ENCODE data around the gene GSTT2B.
"Not testable (repeated sequence)": the region's sequence is repeated elsewhere in the genome, so short reads cannot be mapped to it uniquely, and the experiment has no call there.

Gene GSTT2B

GRCh38 chr22:23953485-23953884 lies 7.5 kb downstream of the GSTT2B start:
- not testable (repeated sequence) for H3K4me1 ChIP-seq (ENCODE audit: control insufficient read depth, insufficient read depth, low read length); H3K27me3 ChIP-seq (ENCODE audit: control insufficient read depth, insufficient read depth, low read length); H3K9ac ChIP-seq (ENCODE audit: low read length); H3K4me3 ChIP-seq (ENCODE audit: low read length); H3K27ac ChIP-seq (ENCODE audit: low read depth, low read length); H3K36me3 ChIP-seq (ENCODE audit: control insufficient read depth, insufficient read depth, low read length)

GRCh38 chr22:23952794-23953405 lies 8.1 kb downstream of the GSTT2B start:
- H3K4me1 ChIP-seq (ENCODE audit: control insufficient read depth, insufficient read depth, low read length); H3K9ac ChIP-seq (ENCODE audit: low read length); H3K4me3 ChIP-seq (ENCODE audit: low read length); H3K36me3 ChIP-seq (ENCODE audit: control insufficient read depth, insufficient read depth, low read length); H3K27ac ChIP-seq (ENCODE audit: low read depth, low read length); H3K27me3 ChIP-seq (ENCODE audit: control insufficient read depth, insufficient read depth, low read length): not testable (repeated sequence)

GRCh38 chr22:23951383-23951782 lies 9.6 kb downstream of the GSTT2B start:
- not testable (repeated sequence) for H3K4me3 ChIP-seq (ENCODE audit: low read length); H3K27ac ChIP-seq (ENCODE audit: low read depth, low read length); H3K36me3 ChIP-seq (ENCODE audit: control insufficient read depth, insufficient read depth, low read length); H3K9ac ChIP-seq (ENCODE audit: low read length); H3K4me1 ChIP-seq (ENCODE audit: control insufficient read depth, insufficient read depth, low read length); H3K27me3 ChIP-seq (ENCODE audit: control insufficient read depth, insufficient read depth, low read length)

- H3K27ac ChIP-seq (ENCODE audit: low read depth, low read length); H3K4me1 ChIP-seq (ENCODE audit: control insufficient read depth, insufficient read depth, low read length); H3K4me3 ChIP-seq (ENCODE audit: low read length); H3K27me3 ChIP-seq (ENCODE audit: control insufficient read depth, insufficient read depth, low read length); H3K36me3 ChIP-seq (ENCODE audit: control insufficient read depth, insufficient read depth, low read length); H3K9ac ChIP-seq (ENCODE audit: low read length): not testable (repeated sequence)
Observed at GRCh38 chr22:23949764-23950163, 11.2 kb downstream of the GSTT2B start.

GRCh38 chr22:23947391-23947790 lies 13.6 kb downstream of the GSTT2B start:
- not testable (repeated sequence) for H3K4me1 ChIP-seq (ENCODE audit: control insufficient read depth, insufficient read depth, low read length); H3K9ac ChIP-seq (ENCODE audit: low read length); H3K4me3 ChIP-seq (ENCODE audit: low read length); H3K27ac ChIP-seq (ENCODE audit: low read depth, low read length); H3K27me3 ChIP-seq (ENCODE audit: control insufficient read depth, insufficient read depth, low read length); H3K36me3 ChIP-seq (ENCODE audit: control insufficient read depth, insufficient read depth, low read length)

GRCh38 chr22:23940166-23940565 lies 20.8 kb downstream of the GSTT2B start:
- H3K36me3 ChIP-seq (ENCODE audit: control insufficient read depth, insufficient read depth, low read length); H3K4me3 ChIP-seq (ENCODE audit: low read length); H3K27ac ChIP-seq (ENCODE audit: low read depth, low read length); H3K27me3 ChIP-seq (ENCODE audit: control insufficient read depth, insufficient read depth, low read length); H3K4me1 ChIP-seq (ENCODE audit: control insufficient read depth, insufficient read depth, low read length); H3K9ac ChIP-seq (ENCODE audit: low read length): not testable (repeated sequence)

GRCh38 chr22:23939017-23939357 lies 22.0 kb downstream of the GSTT2B start:
- no peak overlapping the region for H3K9ac ChIP-seq (ENCODE audit: low read length)
- no peaks in the 10 kb centered on the region for H3K4me1 ChIP-seq (ENCODE audit: control insufficient read depth, insufficient read depth, low read length)
- no peaks in the 10 kb centered on the region for H3K27me3 ChIP-seq (ENCODE audit: control insufficient read depth, insufficient read depth, low read length)
- H3K27ac ChIP-seq (ENCODE audit: low read depth, low read length): no peak overlapping the region
- no peaks in the 10 kb centered on the region for H3K36me3 ChIP-seq (ENCODE audit: control insufficient read depth, insufficient read depth, low read length)
- no peak overlapping the region for H3K4me3 ChIP-seq (ENCODE audit: low read length)

- no peaks in the 10 kb centered on the region for H3K36me3 ChIP-seq (ENCODE audit: control insufficient read depth, insufficient read depth, low read length)
- no peak overlapping the region for H3K27ac ChIP-seq (ENCODE audit: low read depth, low read length)
- no peaks in the 10 kb centered on the region for H3K4me1 ChIP-seq (ENCODE audit: control insufficient read depth, insufficient read depth, low read length)
- H3K9ac ChIP-seq (ENCODE audit: low read length): no peak overlapping the region
- H3K27me3 ChIP-seq (ENCODE audit: control insufficient read depth, insufficient read depth, low read length): no peaks in the 10 kb centered on the region
- no peak overlapping the region for H3K4me3 ChIP-seq (ENCODE audit: low read length)
Observed at GRCh38 chr22:23938328-23939016, 22.5 kb downstream of the GSTT2B start.

GRCh38 chr22:23926561-23926960 lies 34.4 kb downstream of the GSTT2B start:
- peaks cover 25% of the 10 kb centered on the region for H3K36me3 ChIP-seq (ENCODE audit: control insufficient read depth, insufficient read depth, low read length)
- no peaks in the 10 kb centered on the region for H3K27me3 ChIP-seq (ENCODE audit: control insufficient read depth, insufficient read depth, low read length)
- H3K4me1 ChIP-seq (ENCODE audit: control insufficient read depth, insufficient read depth, low read length): no peaks in the 10 kb centered on the region
- no peak overlapping the region for H3K4me3 ChIP-seq (ENCODE audit: low read length)
- H3K9ac ChIP-seq (ENCODE audit: low read length): no peak overlapping the region
- no peak overlapping the region for H3K27ac ChIP-seq (ENCODE audit: low read depth, low read length)

GRCh38 chr22:23925020-23925606 lies 35.9 kb downstream of the GSTT2B start:
- peaks cover 23% of the 10 kb centered on the region for H3K36me3 ChIP-seq (ENCODE audit: control insufficient read depth, insufficient read depth, low read length)
- no peaks in the 10 kb centered on the region for H3K27me3 ChIP-seq (ENCODE audit: control insufficient read depth, insufficient read depth, low read length)
- no peak overlapping the region for H3K4me3 ChIP-seq (ENCODE audit: low read length)
- H3K9ac ChIP-seq (ENCODE audit: low read length): no peak overlapping the region
- no peaks in the 10 kb centered on the region for H3K4me1 ChIP-seq (ENCODE audit: control insufficient read depth, insufficient read depth, low read length)
- no peak overlapping the region for H3K27ac ChIP-seq (ENCODE audit: low read depth, low read length)

- Histone ChIP-seq H3K4me3 (ENCODE audit: low read length) (no peak overlapping the region), H3K4me1 (ENCODE audit: control insufficient read depth, insufficient read depth, low read length) (no peaks in the 10 kb centered on the region), H3K27ac (ENCODE audit: low read depth, low read length) (no peak overlapping the region), H3K9ac (ENCODE audit: low read length) (no peak overlapping the region), H3K36me3 (ENCODE audit: control insufficient read depth, insufficient read depth, low read length) (peaks cover 19% of the 10 kb centered on the region), H3K27me3 (ENCODE audit: control insufficient read depth, insufficient read depth, low read length) (no peaks in the 10 kb centered on the region)
Observed at GRCh38 chr22:23922921-23923320, 38.1 kb downstream of the GSTT2B start.

GRCh38 chr22:23921586-23922201 lies 39.3 kb downstream of the GSTT2B start:
- not testable (repeated sequence) for H3K27ac ChIP-seq (ENCODE audit: low read depth, low read length); H3K4me1 ChIP-seq (ENCODE audit: control insufficient read depth, insufficient read depth, low read length); H3K9ac ChIP-seq (ENCODE audit: low read length); H3K27me3 ChIP-seq (ENCODE audit: control insufficient read depth, insufficient read depth, low read length); H3K4me3 ChIP-seq (ENCODE audit: low read length)
- peaks cover 19% of the 10 kb centered on the region for H3K36me3 ChIP-seq (ENCODE audit: control insufficient read depth, insufficient read depth, low read length)

GRCh38 chr22:23920267-23920611 lies 40.8 kb downstream of the GSTT2B start:
- not testable (repeated sequence) for H3K4me1 ChIP-seq (ENCODE audit: control insufficient read depth, insufficient read depth, low read length); H3K4me3 ChIP-seq (ENCODE audit: low read length); H3K9ac ChIP-seq (ENCODE audit: low read length); H3K27me3 ChIP-seq (ENCODE audit: control insufficient read depth, insufficient read depth, low read length)
- H3K27ac ChIP-seq (ENCODE audit: low read depth, low read length): peak overlapping the region; percentile 61
- peaks cover 11% of the 10 kb centered on the region for H3K36me3 ChIP-seq (ENCODE audit: control insufficient read depth, insufficient read depth, low read length)
